Activated CD4-positive, alpha-beta T cell treated with anti-CD3 and anti-CD28 coated beads, Interleukin-10, Interleukin-2, amounts not matched to agents 100 ng/mL and 50 ng/mL, durations not matched to agents 16 hours and 8 hours (primary cell): Measurements from ENCODE around the gene HCN2.
"Not testable (repeated sequence)": the region's sequence is repeated elsewhere in the genome, so short reads cannot be mapped to it uniquely, and the experiment has no call there.

Experiments used
- DNase-seq: peaks from one replicate; pipeline ENCODE4 v3.0.0-alpha.2; 2020

The HCN2 gene

GRCh38 chr19:607301-608154, 17.8 kb downstream of the HCN2 start:
- DNase-seq: no peak

- DNase-seq: no peak
Observed at GRCh38 chr19:608155-609003, 18.7 kb downstream of the HCN2 start.

GRCh38 chr19:609004-609346, 19.3 kb downstream of the HCN2 start:
- DNase-seq: no peak

DNA sequence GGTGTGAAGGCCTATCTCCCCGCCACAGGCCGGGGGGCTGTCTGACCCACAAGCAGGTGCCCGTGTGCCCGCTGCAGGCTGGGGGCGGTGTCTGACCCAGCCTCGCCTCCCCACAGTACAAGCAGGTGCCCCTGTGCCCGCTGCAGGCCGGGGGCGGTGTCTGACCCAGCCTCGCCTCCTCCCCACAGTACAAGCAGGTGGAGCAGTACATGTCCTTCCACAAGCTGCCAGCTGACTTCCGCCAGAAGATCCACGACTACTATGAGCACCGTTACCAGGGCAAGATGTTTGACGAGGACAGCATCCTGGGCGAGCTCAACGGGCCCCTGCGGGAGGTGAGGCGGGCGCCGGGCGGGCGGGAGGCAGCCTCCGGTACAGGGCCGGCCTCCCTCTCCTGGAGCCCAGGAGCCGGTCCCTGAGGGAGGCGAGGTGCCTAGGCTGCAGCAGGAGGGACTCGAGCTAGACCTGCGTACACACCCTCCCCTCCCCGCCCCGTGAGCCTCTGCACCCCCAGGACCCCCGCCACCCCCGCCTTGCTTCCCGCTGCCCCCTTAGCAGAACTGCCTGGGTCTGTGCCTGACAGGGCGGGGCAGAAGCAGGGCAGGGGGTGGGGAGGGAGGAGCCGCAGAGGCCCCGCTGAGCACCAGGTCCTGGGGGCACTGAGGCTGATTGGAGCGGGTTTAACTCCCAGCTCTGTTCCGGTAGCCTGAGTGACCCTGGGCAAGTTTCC, 20.6 kb downstream of the HCN2 start:
- DNase-seq: peak; percentile 50

DNA sequence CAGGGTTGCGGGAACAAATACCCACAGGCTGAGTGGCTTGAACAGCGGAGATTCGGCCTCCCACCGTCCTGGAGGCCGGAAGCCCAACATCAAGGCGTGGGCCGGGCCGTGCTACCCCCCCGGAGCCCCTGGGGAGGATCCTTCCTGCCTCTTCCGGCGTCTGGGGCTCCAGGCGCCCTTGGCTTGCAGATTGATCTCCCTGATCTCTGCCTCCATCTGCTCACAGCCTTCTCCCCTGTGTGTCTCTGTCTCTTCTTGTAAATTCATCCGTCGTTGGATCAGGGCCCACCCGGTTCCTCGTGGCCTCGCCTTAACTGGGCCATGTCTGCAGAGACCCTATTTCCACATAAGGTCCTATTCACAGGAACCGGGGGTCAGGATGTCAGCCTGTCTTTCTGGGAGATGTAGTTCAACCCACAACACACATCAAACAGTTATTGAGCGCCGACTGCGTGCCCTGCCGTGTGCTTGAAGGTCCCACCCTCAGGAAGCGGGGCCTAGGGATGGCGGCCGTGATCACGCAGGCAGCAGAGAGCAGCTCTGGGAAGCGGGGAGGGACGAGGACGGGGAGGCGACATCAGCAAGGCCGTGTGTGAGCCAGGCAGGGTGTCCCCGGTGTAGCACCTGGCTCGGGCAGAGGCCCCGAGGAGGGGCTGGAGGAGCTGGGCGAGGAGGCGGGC, 21.3 kb downstream of the HCN2 start:
- peak; percentile 73 for DNase-seq

- peak; percentile 85 for DNase-seq
Observed at GRCh38 chr19:611481-611868, 21.8 kb downstream of the HCN2 start.

- DNase-seq: no peak
Observed at GRCh38 chr19:612941-613340, 23.3 kb downstream of the HCN2 start.

DNA sequence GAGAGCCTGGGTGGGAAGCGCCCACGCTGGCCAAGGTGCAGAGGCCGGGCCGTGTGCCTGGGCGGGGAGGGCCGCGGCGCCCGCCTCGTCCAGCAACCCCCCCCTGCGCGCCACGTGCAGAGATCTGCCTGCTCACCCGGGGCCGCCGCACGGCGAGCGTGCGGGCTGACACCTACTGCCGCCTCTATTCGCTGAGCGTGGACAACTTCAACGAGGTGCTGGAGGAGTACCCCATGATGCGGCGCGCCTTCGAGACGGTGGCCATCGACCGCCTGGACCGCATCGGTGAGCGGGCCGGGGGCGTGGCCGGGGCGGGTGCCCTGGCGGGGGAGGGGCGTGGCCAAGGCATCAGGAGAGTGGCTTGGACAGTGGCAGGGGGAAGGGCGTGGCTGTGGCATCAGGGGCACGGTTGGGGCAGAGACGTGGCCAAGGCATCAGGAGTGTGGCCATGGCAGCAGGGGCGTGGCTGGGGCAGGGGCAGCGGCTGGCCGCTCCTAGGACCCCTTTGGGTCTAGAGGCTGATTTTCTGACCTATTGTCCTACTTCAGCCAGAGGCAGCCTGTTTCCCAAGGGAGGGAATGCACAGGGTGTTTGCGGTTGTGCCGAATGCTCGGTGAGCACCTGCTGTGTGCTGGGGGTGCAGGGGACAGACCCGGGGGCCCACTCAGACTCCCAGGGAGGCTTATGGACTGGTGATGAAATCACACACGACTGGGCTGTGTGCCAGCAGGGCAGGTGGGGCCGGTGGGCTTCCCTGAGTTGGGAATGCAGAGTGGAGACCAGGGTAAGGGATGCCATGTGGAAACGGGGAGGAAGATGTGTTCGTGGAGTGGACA, 24.3 kb downstream of the HCN2 start:
- DNase-seq: no peak

GRCh38 chr19:615619-616018, 25.9 kb downstream of the HCN2 start:
- DNase-seq: no peak

GRCh38 chr19:616062-616700, 26.5 kb downstream of the HCN2 start:
- no peak for DNase-seq

DNA sequence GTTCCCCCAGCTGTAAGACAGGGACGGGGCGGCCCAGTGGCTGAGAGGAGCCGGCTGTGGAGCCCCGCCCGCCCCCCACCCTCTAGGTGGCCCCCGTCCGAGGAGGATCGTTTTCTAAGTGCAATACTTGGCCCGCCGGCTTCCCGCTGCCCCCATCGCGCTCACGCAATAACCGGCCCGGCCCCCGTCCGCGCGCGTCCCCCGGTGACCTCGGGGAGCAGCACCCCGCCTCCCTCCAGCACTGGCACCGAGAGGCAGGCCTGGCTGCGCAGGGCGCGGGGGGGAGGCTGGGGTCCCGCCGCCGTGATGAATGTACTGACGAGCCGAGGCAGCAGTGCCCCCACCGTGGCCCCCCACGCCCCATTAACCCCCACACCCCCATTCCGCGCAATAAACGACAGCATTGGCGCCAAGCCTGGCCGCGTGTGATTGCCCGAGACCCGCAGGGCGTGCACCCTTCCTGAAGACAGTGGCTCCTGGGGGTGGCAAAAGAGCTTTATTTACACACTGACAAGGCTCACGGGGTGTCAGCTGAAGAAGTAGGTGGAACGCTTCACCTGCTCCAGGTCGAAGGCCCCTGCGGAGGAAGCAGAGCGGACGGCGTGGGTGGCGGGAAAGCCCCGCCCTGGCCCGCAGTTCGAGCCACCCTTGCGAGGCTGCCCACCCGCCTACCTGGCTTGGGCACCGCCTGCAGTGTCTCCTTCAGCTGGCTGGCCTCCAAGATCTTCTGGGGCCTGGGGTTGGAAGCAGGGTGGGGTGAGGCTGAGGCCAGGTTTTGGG, 27.3 kb downstream of the HCN2 start:
- DNase-seq: no peak

DNA sequence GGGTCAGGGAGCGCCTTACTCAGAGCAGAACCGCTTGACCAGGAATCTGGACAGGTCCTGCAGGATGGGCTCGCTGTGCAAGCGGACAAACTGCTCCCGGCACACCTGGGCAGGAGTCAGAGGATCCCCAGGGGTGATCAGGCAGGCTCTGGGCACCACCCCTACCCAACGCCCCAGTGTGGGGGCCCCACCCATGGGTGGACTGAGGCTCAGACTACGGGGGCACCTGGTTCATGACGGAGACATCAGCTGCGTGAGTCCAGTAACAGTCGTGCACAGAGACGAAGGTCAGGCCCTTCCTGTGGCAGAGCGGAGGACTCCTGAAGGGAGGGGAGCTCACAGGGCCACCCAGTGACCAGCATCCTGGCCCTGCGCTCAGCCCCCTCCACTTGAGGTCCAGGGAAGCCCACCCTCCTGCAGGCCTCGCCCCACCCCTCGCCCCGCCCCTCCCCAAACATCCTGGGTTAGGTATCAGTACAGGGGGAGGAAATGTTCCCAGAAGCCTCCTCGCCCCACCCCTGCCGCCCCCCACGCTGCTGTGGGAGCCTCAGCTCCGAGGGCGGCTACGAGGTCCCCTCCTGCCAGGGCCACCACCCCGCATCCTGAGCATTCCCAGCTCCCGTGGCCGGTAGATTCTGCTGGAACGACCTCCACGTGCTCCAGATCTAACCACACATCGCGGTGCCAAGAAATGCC, 28.0 kb downstream of the HCN2 start:
- DNase-seq: no peak

- DNase-seq: no peak
Observed at GRCh38 chr19:618247-618619, 28.6 kb downstream of the HCN2 start.

GRCh38 chr19:618674-619285, 29.1 kb downstream of the HCN2 start:
- no peak for DNase-seq

GRCh38 chr19:619286-620002, 29.8 kb downstream of the HCN2 start:
- no peak for DNase-seq

DNA sequence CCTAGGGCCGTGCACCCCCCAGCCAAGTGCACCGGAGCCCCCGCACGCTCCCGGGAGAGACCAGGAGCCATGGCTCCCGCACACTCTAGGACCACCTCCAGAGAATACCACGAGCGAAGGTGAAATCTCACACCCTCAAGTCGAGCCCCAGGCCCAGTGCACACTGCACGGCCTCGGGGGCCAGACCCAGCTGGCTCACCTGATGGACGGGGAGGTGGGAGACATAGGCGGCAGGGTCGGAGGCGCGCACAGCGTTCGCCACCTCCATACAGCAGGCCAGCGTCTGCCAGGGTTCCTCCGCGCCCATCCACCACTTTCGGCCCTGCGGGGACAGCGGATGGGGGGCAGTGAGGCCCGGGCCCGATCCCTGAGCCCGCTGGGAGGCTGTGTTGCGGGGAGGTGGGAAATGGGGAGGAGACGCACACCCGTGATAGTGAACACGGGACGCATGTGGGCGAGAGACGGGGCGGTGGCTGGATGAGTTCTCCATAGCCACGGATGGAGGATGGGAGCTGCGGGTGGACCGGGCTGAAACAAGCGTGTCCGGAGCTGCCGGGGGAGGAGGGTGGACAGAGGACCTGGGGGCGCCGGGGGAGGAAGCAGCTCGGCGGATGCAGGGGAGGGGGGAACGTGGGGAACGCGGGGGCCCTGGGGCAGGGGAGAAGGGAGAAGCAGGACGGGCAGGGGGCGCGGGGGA, 30.6 kb downstream of the HCN2 start:
- DNase-seq: no peak

DNA sequence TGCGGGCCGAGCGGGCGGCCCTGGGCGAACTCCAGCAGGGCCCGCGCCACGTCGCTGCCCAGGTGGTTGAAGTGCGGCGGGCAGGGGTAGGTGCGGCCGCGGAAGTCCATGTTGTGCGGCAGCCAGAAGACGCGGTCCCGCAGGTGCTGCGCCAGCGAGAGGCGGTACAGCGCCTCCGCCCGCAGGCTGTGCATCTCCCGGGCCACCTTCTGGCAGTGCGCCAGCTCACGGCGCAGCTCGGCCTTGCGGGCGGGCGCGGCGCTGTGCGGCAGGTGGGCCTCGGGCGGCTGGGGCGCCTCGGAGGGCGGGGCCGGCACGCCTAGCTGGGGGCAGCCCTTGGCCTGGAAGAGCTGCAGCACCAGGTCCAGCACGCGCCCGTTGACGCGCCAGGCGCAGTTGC, 31.5 kb downstream of the HCN2 start:
- not testable (repeated sequence) for DNase-seq

- DNase-seq: no peak
Observed at GRCh38 chr19:621819-622218, 32.1 kb downstream of the HCN2 start.
